Endothelial cell of umbilical vein (primary cell): ENCODE measurements around the gene SFI1. TPM values are rescaled to one million over a fixed set of nuclear protein-coding genes. Genes with fewer than 3 reads are reported as not detected.

Experiments
- BruUV-seq: library from RNA; stranded (reverse); fragments of 400-500 nt; replicated peaks from 2 replicates; lab custom pipeline; 2021; lab: Mats Ljungman, UMichigan
- CTCF ChIA-PET: fragments of 300-600, 350-600 bp; sonication (Branson Sonifier 250); formaldehyde crosslinking; loops from one replicate; lab custom pipeline; 2021; ENCODE audit warnings: antibody characterized with exemption, inconsistent platforms; lab: Charles Lee
- POLR2A ChIA-PET: fragments of 300-600, 350-600 bp; sonication (Branson Sonifier 250); formaldehyde crosslinking; loops from one replicate; lab custom pipeline; 2021; ENCODE audit warnings: antibody characterized with exemption, inconsistent platforms; lab: Charles Lee
- DNase-seq: peaks from one replicate; pipeline ENCODE4 v3.0.0-alpha.2; 2011; ENCODE audit warnings: low read depth, low spot score
- FAIRE-seq: peaks from 2 replicates; lab custom pipeline; 2011; peaks lifted over from hg19 to GRCh38; lab: Jason Lieb, UNC
- H2AFZ ChIP-seq: 2 replicates; pipeline ENCODE4 v1.6.0; 2012; ENCODE audit warnings: low read depth, low read length, control low read depth, inconsistent platforms
- H3K27ac ChIP-seq: 2 replicates; pipeline ENCODE4 v1.5.1; 2011; ENCODE audit warnings: low read depth, mild to moderate bottlenecking, control low read depth, low read length, moderate library complexity; ENCODE audit not compliant: insufficient read depth
- H3K27me3 ChIP-seq, 2 experiments: 2 replicates each; pipeline versions ENCODE4 v1.6.0 to v1.6.1; 2011; ENCODE audit warnings: low read length in 2 of 2, mixed read lengths in 1 of 2; ENCODE audit not compliant: control insufficient read depth in 2 of 2, insufficient read depth in 2 of 2
- H3K36me3 ChIP-seq, 2 experiments: 2 replicates in 1 of 2; 3 replicates in 1 of 2; pipeline ENCODE4 v1.5.1; 2011; ENCODE audit warnings: low read length in 2 of 2, mild to moderate bottlenecking in 1 of 2, moderate library complexity in 1 of 2; ENCODE audit not compliant: control insufficient read depth in 2 of 2, insufficient read depth in 2 of 2; ENCODE audit errors: extremely low read depth in 1 of 2
- H3K4me1 ChIP-seq: 3 replicates; pipeline ENCODE4 v1.5.1; 2011; ENCODE audit warnings: mild to moderate bottlenecking, low read length; ENCODE audit not compliant: control insufficient read depth, insufficient read depth; ENCODE audit errors: extremely low read depth
- H3K4me2 ChIP-seq: 2 replicates; pipeline ENCODE4 v1.6.1; 2011; ENCODE audit warnings: low read length, control low read depth, mixed read lengths; ENCODE audit not compliant: insufficient read depth
- H3K4me3 ChIP-seq, 3 experiments: fragments of 200-600 bp in 1 of 3; sonication (generic), shearing (Covaris generic) in 1 of 3; replicated peaks in 1 of 3; 2 replicates each; pipeline ENCODE4 v1.5.1; 2011 to 2016; ENCODE audit warnings: control low read depth in 3 of 3, low read length in 3 of 3, mild to moderate bottlenecking in 2 of 3, inconsistent platforms in 1 of 3, low read depth in 1 of 3, moderate library complexity in 1 of 3; ENCODE audit not compliant: insufficient read depth in 1 of 3
- H3K79me2 ChIP-seq: 2 replicates; pipeline ENCODE4 v1.6.0; 2012; ENCODE audit warnings: low read length, inconsistent platforms; ENCODE audit not compliant: control insufficient read depth, insufficient read depth
- H3K9ac ChIP-seq: replicated peaks from 2 replicates; pipeline ENCODE3; 2011; ENCODE audit warnings: low read length, control low read depth; ENCODE audit not compliant: insufficient read depth; ENCODE audit errors: extremely low read depth
- H3K9me1 ChIP-seq: replicated peaks from 3 replicates; pipeline ENCODE4 v1.6.0; 2011; ENCODE audit warnings: mild to moderate bottlenecking, low read length; ENCODE audit not compliant: control insufficient read depth, insufficient read depth; ENCODE audit errors: extremely low read depth
- H3K9me3 ChIP-seq: replicated peaks from 2 replicates; pipeline ENCODE4 v1.5.1; 2012; ENCODE audit warnings: low read length, inconsistent platforms; ENCODE audit not compliant: control insufficient read depth, insufficient read depth
- H4K20me1 ChIP-seq: replicated peaks from 2 replicates; pipeline ENCODE3; 2011; ENCODE audit warnings: mild to moderate bottlenecking, low read length; ENCODE audit not compliant: control insufficient read depth, insufficient read depth; ENCODE audit errors: extremely low read depth
- CTCF ChIP-seq, 2 donors: IDR thresholded peaks; 1 replicate in 1 of 2; 2 replicates in 1 of 2; pipeline ENCODE4 v1.5.1; 2011; ENCODE audit warnings: low read length in 2 of 2, mild to moderate bottlenecking in 2 of 2, moderate library complexity in 2 of 2, control low read depth in 1 of 2, inconsistent platforms in 1 of 2, low read depth in 1 of 2; ENCODE audit not compliant: insufficient read depth in 1 of 2; ENCODE audit errors: extremely low read depth in 1 of 2
- EZH2 ChIP-seq: IDR thresholded peaks from 2 replicates; pipeline ENCODE4 v1.6.1; 2012; ENCODE audit warnings: borderline replicate concordance, low read depth, mild to moderate bottlenecking, moderate library complexity, low read length, inconsistent platforms; ENCODE audit not compliant: severe bottlenecking
- FOS ChIP-seq: IDR thresholded peaks from 2 replicates; pipeline ENCODE4 v1.6.1; 2011; ENCODE audit warnings: mild to moderate bottlenecking, low read length, moderate library complexity, borderline replicate concordance; ENCODE audit not compliant: insufficient read depth
- GATA2 ChIP-seq: IDR thresholded peaks from 2 replicates; pipeline ENCODE4 v1.7.0; 2011; ENCODE audit warnings: low read depth, mild to moderate bottlenecking, moderate library complexity, mixed read lengths, low read length; ENCODE audit not compliant: insufficient read length, insufficient read depth
- JUN ChIP-seq: IDR thresholded peaks from 2 replicates; pipeline ENCODE4 v1.6.1; 2011; ENCODE audit warnings: borderline replicate concordance, low read depth; ENCODE audit not compliant: insufficient read length, insufficient read depth
- MAX ChIP-seq: IDR thresholded peaks from 2 replicates; pipeline ENCODE4 v1.6.1; 2011; ENCODE audit not compliant: insufficient read depth, insufficient read length
- MYC ChIP-seq: IDR thresholded peaks from one replicate; pipeline ENCODE4 v1.6.1; 2011; ENCODE audit warnings: mild to moderate bottlenecking, low read depth, low read length
- POLR2A ChIP-seq: IDR thresholded peaks from 2 replicates; pipeline ENCODE4 v1.6.1; 2012; ENCODE audit warnings: low read depth, mild to moderate bottlenecking, control low read depth, low read length
- POLR2AphosphoS5 ChIP-seq: IDR thresholded peaks from 2 replicates; pipeline ENCODE4 v1.6.1; 2012; ENCODE audit warnings: low read depth, mild to moderate bottlenecking, control low read depth, low read length, moderate library complexity; ENCODE audit not compliant: insufficient read depth
- dilution Hi-C: fragments of 300-500 bp; cut with MboI; formaldehyde crosslinking; loops from one replicate; pipeline ENCODE4 v1.15.0; 2019; ENCODE audit warnings: low sequenced_read_pairs; ENCODE audit not compliant: extremely low pct_ligation_motif_present
- intact Hi-C: fragments of 100-400 bp; cut with micrococcal nuclease; formaldehyde crosslinking; loops from one replicate; pipeline ENCODE4 v1.10.0; 2022
- polyA plus RNA-seq, 4 experiments: library from polyadenylated mRNA; depleted of rRNA in 3 of 4; stranded (reverse) in 3 of 4; unstranded in 1 of 4; fragments of >200 nt; gene quantifications; 2 replicates each; pipeline versions ENCODE4 v1.2.1 to v1.2.3, GENCODE V29; 2011 to 2012; ENCODE audit warnings: missing spikeins in 1 of 4
- total RNA-seq: library from RNA; stranded (reverse); gene quantifications from 2 replicates; pipeline ENCODE4 v1.2.3, GENCODE V29; 2021

The SFI1 gene
- total and polyA plus RNA-seq, 2 donors (not counting 3 experiments of a cell fraction or from before 2014, with no cell fraction given), result 12.5 to 46.4 TPM

- BruUV-seq, result no TSS peak
- Histone ChIP-seq H2AFZ (no peak overlapping the region), H3K36me3 (peaks cover 2 to 33% of the 10 kb centered on the region in 2 experiments), H4K20me1 (no peaks in the 10 kb centered on the region), H3K9me3 (no peaks in the 10 kb centered on the region), H3K27me3 (no peaks in the 10 kb centered on the region), H3K4me2 (no peak overlapping the region), H3K9me1 (no peaks in the 10 kb centered on the region), H3K9ac (no peak overlapping the region), H3K4me3 (no peak overlapping the region), H3K79me2 (peaks cover 4% of the 10 kb centered on the region), H3K27ac (no peak overlapping the region), H3K4me1 (peaks cover 6% of the 10 kb centered on the region)
- dilution Hi-C loops, result no loop called here
- FAIRE-seq, result no peak
- TF ChIP-seq POLR2A (peak; percentile 19), POLR2AphosphoS5 (no peak), EZH2 (no peak), MAX (no peak), GATA2 (no peak)
- CTCF ChIA-PET, result interaction anchor here (1.0 to 1.3 kb wide), 4 partner anchors 14 to 60 kb away, joined by 3 to 5 read pairs (median 4); no protein-coding TSS in a partner anchor
- POLR2A ChIA-PET, result no interaction called here
- intact Hi-C loops, result no loop called here
- DNase-seq, result no peak
Measured at GRCh38 chr22:31616315-31616980, 120.1 kb downstream of the SFI1 start.

GRCh38 chr22:31618057-31618456 lies 121.7 kb downstream of the SFI1 start:
- ChIA-PET POLR2A (no interaction called here), CTCF (interaction anchor here (1.9 kb wide), 1 partner anchor 61 kb away, joined by 8 read pairs; no protein-coding TSS in a partner anchor)
- FAIRE-seq (no peak), DNase-seq (no peak)
- H4K20me1 ChIP-seq, result no peaks in the 10 kb centered on the region
- no peak overlapping the region for H3K4me2 ChIP-seq
- H2AFZ ChIP-seq, result no peak overlapping the region
- H3K27me3 ChIP-seq, result no peaks in the 10 kb centered on the region
- H3K27ac ChIP-seq, result no peak overlapping the region
- H3K9me1 ChIP-seq, result no peaks in the 10 kb centered on the region
- peaks cover 6% of the 10 kb centered on the region for H3K4me1 ChIP-seq
- intact Hi-C loops (no loop called here), dilution Hi-C loops (no loop called here)
- no peak for TF ChIP-seq FOS
- no peak for TF ChIP-seq POLR2AphosphoS5
- TF ChIP-seq JUN, result no peak
- TF ChIP-seq POLR2A, result no peak
- no peak for TF ChIP-seq CTCF (IDR thresholded peaks at IDR 0.05; ENCODE audit: extremely low read depth in 1 of 2, insufficient read depth in 1 of 2, low read depth in 1 of 2, low read length in 2 of 2)
- no peak for TF ChIP-seq MYC
- TF ChIP-seq MAX, result no peak
- TF ChIP-seq GATA2, result no peak
- no peak for TF ChIP-seq EZH2
- no peak overlapping the region for H3K4me3 ChIP-seq
- BruUV-seq, result no TSS peak
- no peaks in the 10 kb centered on the region for H3K9me3 ChIP-seq
- peaks cover 2 to 37% of the 10 kb centered on the region in 2 experiments for H3K36me3 ChIP-seq
- peaks cover 18% of the 10 kb centered on the region for H3K79me2 ChIP-seq
- H3K9ac ChIP-seq, result no peak overlapping the region
